A673 (cell line): ENCODE measurements around the gene C5orf52.

Source experiments
- CTCF ChIP-seq: fragments of 300-800, 200-600 bp; sonication (generic); conservative IDR thresholded peaks from 2 replicates; pipeline ENCODE4 v1.5.1; 2017; ENCODE audit warnings: low read depth, mild to moderate bottlenecking, antibody characterized with exemption, low read length, moderate library complexity, mixed read lengths
- EZH2 ChIP-seq: fragments of 200-600 bp; sonication (generic); IDR thresholded peaks from 2 replicates; pipeline ENCODE4 v1.6.1; 2017; ENCODE audit warnings: borderline replicate concordance, low read depth, mild to moderate bottlenecking, mixed read lengths, antibody characterized with exemption, low read length; ENCODE audit not compliant: poor library complexity, severe bottlenecking

DNA sequence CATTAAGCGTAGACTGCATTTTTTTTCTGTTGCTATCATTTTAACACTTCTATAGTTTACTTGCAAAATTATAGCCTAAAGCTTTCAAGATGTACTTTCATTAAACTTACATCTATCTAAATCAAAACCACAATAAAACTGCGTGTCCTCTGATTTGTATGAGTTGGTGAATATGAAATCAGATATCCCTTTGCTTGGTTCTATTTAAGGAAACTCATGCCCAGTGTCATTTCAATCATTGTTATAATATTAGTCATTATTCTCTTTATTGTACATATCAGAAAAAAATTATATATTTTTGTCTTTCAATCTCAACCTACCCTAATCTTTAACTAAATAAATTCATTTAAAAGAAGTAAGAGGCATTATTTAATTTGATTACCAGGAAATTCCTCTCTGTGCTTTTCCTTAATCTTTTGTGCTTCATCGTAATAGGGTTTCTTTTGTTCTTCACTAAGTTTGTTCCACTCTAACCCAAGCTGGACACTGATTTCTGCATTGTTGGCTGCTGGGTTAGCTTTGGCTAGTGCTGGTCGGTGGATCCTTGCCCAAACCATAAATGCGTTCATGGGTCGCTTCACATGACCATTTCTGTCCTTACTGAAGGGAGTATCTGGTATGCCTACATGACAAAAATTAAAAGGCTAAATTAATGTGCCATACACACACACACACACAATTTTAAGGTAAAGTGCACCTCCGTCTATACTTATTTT is 22.9 kb upstream of the C5orf52 start:
- TF ChIP-seq CTCF (no peak), EZH2 (no peak)
